Heart left ventricle (tissue), 16 donors: ENCODE results near the gene DDX56. TPM values are rescaled to one million over a fixed set of nuclear protein-coding genes. Genes with fewer than 3 reads are reported as not detected.

Source experiments
- ATAC-seq, 4 donors: fragments of 200-7000 bp; cut with Tn5 transposase; one replicate each; pipeline ENCODE4 v1.9.1; 2020 to 2022; ENCODE audit warnings: moderate library complexity in 4 of 4, mild to moderate bottlenecking in 3 of 4, moderate number of reproducible peaks in 1 of 4
- DNase-seq, 5 donors: peaks; one replicate each; pipeline ENCODE4 v3.0.0-alpha.2; 2020
- H3K27ac ChIP-seq, 12 donors: fragments of 200-600 bp; sonication (generic) in 4 of 12; one replicate each; pipeline versions ENCODE4 v1.5.0 to v1.8.0; 2016 to 2022; ENCODE audit warnings: mild to moderate bottlenecking in 2 of 12
- H3K27me3 ChIP-seq, 9 donors: fragments of 200-600 bp; sonication (generic) in 2 of 9; one replicate each; pipeline versions ENCODE4 v1.5.1 to v1.8.0; 2016 to 2022; ENCODE audit warnings: mild to moderate bottlenecking in 3 of 9
- H3K36me3 ChIP-seq, 9 donors: fragments of 200-600 bp; sonication (generic) in 2 of 9; one replicate each; pipeline versions ENCODE4 v1.5.0 to v1.8.0; 2018 to 2022; ENCODE audit warnings: mild to moderate bottlenecking in 2 of 9
- H3K4me1 ChIP-seq, 12 donors: fragments of 200-600 bp; sonication (generic) in 4 of 12; one replicate each; pipeline versions ENCODE4 v1.5.0 to v1.8.0; 2016 to 2022; ENCODE audit warnings: mild to moderate bottlenecking in 3 of 12
- H3K4me3 ChIP-seq, 12 donors: fragments of 200-600 bp; sonication (generic) in 4 of 12; one replicate each; pipeline versions ENCODE4 v1.5.0 to v1.8.0; 2017 to 2022; ENCODE audit warnings: mild to moderate bottlenecking in 9 of 12, moderate library complexity in 4 of 12
- H3K9me3 ChIP-seq, 12 donors: fragments of 200-600 bp; sonication (generic) in 4 of 12; one replicate each; pipeline versions ENCODE4 v1.5.0 to v1.8.0; 2016 to 2022; ENCODE audit warnings: mild to moderate bottlenecking in 1 of 12
- POLR2A ChIP-seq, 2 donors: fragments of 450-650 bp; IDR thresholded peaks; one replicate each; pipeline ENCODE4 v1.6.1; 2017; ENCODE audit warnings: antibody characterized with exemption in 2 of 2, mild to moderate bottlenecking in 2 of 2, moderate library complexity in 2 of 2
- WGBS, 4 donors: extraction: QIAGEN DNeasy Blood & Tissue Kit in 2 of 4; methylation state at CpG; one replicate each; pipeline versions ENCODE4 v1.1.5 to v1.1.7; 2013 to 2018; 5-methylcytosine and 5-hydroxymethylcytosine counted together
- intact Hi-C, 10 donors: fragments of 100-400 bp; cut with DNase I; formaldehyde crosslinking; loops; one replicate each; pipeline versions ENCODE4 v1.11.1 to v1.14.2; 2022
- polyA plus RNA-seq, 2 donors: library from polyadenylated mRNA; stranded (reverse); fragments of 200-250 nt; gene quantifications; one replicate each; pipeline ENCODE4 v1.2.3, GENCODE V29; 2013
- total RNA-seq, 9 donors: library from RNA; depleted of rRNA in 2 of 9; stranded (reverse); fragments of >200 nt in 2 of 9; fragmentation: NEBNext Ultra II Directional in 3 of 9; extraction: Animal tissue kit (Norgen Biotek cat#: 25700) in 3 of 9; gene quantifications; one replicate each; pipeline versions ENCODE4 v1.1.0 to v1.2.4, GENCODE V29; 2016 to 2023
- TF ChIP-seq, protein P1 (sequence below), 12 donors: fragments of 200-600 bp; sonication (generic) in 4 of 12; IDR thresholded peaks; one replicate each; pipeline versions ENCODE4 v1.5.0 to v1.8.0; 2018 to 2022; ENCODE audit warnings: antibody characterized with exemption in 12 of 12, mild to moderate bottlenecking in 5 of 12
- donor health status: ischemic (EF 13 %, LVEDD 7.1; RV severe dilation, severe dysfunction).
- donor health status: healthy with polysubstance abuse.
- donor health status: DM: no; HTN: yes; CAD: no.
- donor health status: DM: no; HTN: no; CAD: no.
- donor health status: ischemic (EF 25% LVEDD 6.9; RV normal size, moderate dysfunction).
- donor health status: ischemic (EF 25% LVEDD 5.7; RV mildly dilated, moderate dysfunction).
- donor health status: healthy.
- donor health status: DM: yes; HTN: yes; CAD: no.
- donor health status: ischemic (EF 35%, LVEDD 5.7; RV mildly dilated, moderate dysfunction).
- donor health status: nonischemic (EF 11% LVEDD 7.7; RV severe dilation, severe dysfunction).
- donor health status: DM: yes; HTN: yes; CAD: no.
- donor health status: PGD.
- donor health status: ischemic (EF 29% LVEDD 5.4; RV normal size, mild dysfunction).
- donor health status: nonischemic (EF 23%, LVEDD 6.1; RV moderate dilation, normal function).

Gene DDX56
- total and polyA plus RNA-seq, 11 donors, result 19.4 to 43.4 (median 28.7) TPM

GRCh38 chr7:44576228-44576627 lies 2.5 kb upstream of the DDX56 start:
- intact Hi-C loops, result loop anchor here in 1 of 10 donors (10.0 kb wide), 1 partner anchor 539 kb away; the partner anchor contains the start of gene TBRG4
- 63 to 82% (median 70%) methylated on average over 2 of the region's 2 CpGs for WGBS, 4 donors

DNA sequence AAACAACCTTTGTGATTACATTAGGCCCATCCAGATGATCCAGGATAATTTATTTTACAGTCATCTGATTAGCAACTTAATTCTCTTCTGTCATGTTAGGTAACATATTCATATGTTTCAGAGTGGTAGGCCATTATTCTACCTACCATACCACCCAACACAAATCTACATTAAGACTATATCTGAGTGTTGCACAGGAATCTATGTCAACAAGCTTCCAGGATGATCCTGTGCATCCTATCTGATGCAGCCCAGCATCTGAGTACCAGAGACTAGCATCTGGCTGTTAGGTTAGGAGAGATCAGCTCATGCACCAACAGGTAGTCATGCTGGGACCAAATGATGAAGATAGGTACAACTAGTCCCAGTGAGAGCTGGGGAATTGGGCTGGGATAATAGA lies 1.3 kb upstream of the DDX56 start:
- TF ChIP-seq POLR2A (IDR thresholded peaks at IDR 0.05), result no peak
- TF ChIP-seq, protein P1, sequence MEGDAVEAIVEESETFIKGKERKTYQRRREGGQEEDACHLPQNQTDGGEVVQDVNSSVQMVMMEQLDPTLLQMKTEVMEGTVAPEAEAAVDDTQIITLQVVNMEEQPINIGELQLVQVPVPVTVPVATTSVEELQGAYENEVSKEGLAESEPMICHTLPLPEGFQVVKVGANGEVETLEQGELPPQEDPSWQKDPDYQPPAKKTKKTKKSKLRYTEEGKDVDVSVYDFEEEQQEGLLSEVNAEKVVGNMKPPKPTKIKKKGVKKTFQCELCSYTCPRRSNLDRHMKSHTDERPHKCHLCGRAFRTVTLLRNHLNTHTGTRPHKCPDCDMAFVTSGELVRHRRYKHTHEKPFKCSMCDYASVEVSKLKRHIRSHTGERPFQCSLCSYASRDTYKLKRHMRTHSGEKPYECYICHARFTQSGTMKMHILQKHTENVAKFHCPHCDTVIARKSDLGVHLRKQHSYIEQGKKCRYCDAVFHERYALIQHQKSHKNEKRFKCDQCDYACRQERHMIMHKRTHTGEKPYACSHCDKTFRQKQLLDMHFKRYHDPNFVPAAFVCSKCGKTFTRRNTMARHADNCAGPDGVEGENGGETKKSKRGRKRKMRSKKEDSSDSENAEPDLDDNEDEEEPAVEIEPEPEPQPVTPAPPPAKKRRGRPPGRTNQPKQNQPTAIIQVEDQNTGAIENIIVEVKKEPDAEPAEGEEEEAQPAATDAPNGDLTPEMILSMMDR (IDR thresholded peaks at IDR 0.05), result no peak
- ATAC-seq (no peak), DNase-seq (no peak)
- H3K4me1 ChIP-seq, result peaks cover 4 to 33% (median 21%) of the 10 kb centered on the region in 12 donors
- peaks cover 0 to 71% (median 68%) of the 10 kb centered on the region in 9 donors for H3K36me3 ChIP-seq
- H3K27me3 ChIP-seq, result no peaks in the 10 kb centered on the region
- H3K4me3 ChIP-seq, result peak overlapping the region in 1 of 12 donors; percentile 87
- intact Hi-C loops, result loop anchor here in 1 of 10 donors (10.0 kb wide), 1 partner anchor 540 kb away; the partner anchor contains the start of gene TBRG4
- H3K27ac ChIP-seq, result no peak overlapping the region
- no peaks in the 10 kb centered on the region for H3K9me3 ChIP-seq

More at GRCh38 chr7:44576228-44576627, 2.5 kb upstream of the DDX56 start:
- TF ChIP-seq, protein P1 (IDR thresholded peaks at IDR 0.05), result no peak
- no peak for TF ChIP-seq POLR2A (IDR thresholded peaks at IDR 0.05)
- Histone ChIP-seq H3K27me3 (no peaks in the 10 kb centered on the region), H3K4me3 (no peak overlapping the region), H3K9me3 (no peaks in the 10 kb centered on the region), H3K36me3 (peaks cover 0 to 70% (median 62%) of the 10 kb centered on the region in 9 donors), H3K27ac (no peak overlapping the region), H3K4me1 (peaks cover 8 to 44% (median 32%) of the 10 kb centered on the region in 12 donors)
- no peak for DNase-seq
- ATAC-seq, result no peak

- Histone ChIP-seq H3K27me3 (no peaks in the 10 kb centered on the region), H3K4me1 (peaks cover 4 to 30% (median 20%) of the 10 kb centered on the region in 12 donors), H3K9me3 (no peaks in the 10 kb centered on the region), H3K4me3 (peak overlapping the region; percentile 65 to 97 (median 86)), H3K27ac (peak overlapping the region; percentile 53 to 95 (median 88)), H3K36me3 (peaks cover under 1 to 71% (median 68%) of the 10 kb centered on the region in 9 donors)
- WGBS, 4 donors, result 31 to 38% (median 33%) methylated on average over 18 of the region's 18 CpGs
- intact Hi-C loops, result loop anchor here in 2 of 10 donors (5.0 to 10.0 kb wide), 2 partner anchors 82 to 540 kb away; partner anchors contain the start of genes NUDCD3 (in 1 of the 2) and TBRG4 (in 1 of the 2)
- ATAC-seq, result no peak
- DNase-seq, result no peak
- TF ChIP-seq, protein P1 (IDR thresholded peaks at IDR 0.05), result no peak
- no peak for TF ChIP-seq POLR2A (IDR thresholded peaks at IDR 0.05)
Observed at GRCh38 chr7:44574287-44574872, 672 bp upstream of the DDX56 start.

DNA sequence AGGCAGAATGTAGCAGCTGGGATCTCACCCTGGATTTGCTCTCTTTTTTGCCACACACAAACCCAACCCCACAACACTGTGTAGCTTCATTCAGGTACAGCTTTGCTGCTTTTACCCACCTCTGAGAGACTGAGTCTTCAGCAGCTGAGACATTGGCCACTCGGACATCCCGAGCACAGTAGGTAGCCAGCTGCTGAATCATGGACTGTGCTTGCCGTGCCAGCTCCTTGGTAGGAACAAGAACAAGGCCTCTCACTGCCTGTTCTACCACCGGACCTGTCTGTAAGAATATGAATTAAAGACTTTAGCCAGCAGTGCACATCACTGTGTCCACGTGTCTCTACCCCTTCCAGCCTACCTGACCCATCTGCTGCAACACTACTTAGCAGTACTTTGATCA lies 937 bp downstream of the DDX56 start:
- peak overlapping the region; percentile 65 to 97 (median 86) for H3K4me3 ChIP-seq
- no peaks in the 10 kb centered on the region for H3K27me3 ChIP-seq
- intact Hi-C loops, result loop anchor here in 2 of 10 donors (5.0 to 10.0 kb wide), 2 partner anchors 80 to 542 kb away; partner anchors contain the start of genes NUDCD3 (in 1 of the 2) and TBRG4 (in 1 of the 2)
- ATAC-seq (no peak), DNase-seq (no peak)
- H3K36me3 ChIP-seq, result peaks cover 4 to 71% (median 68%) of the 10 kb centered on the region in 9 donors
- peak overlapping the region in 1 of 12 donors; percentile 91 for H3K27ac ChIP-seq
- H3K9me3 ChIP-seq, result no peaks in the 10 kb centered on the region
- peaks cover 4 to 30% (median 20%) of the 10 kb centered on the region in 12 donors for H3K4me1 ChIP-seq
- WGBS, 4 donors, result 72 to 77% (median 76%) methylated on average over 5 of the region's 5 CpGs
- no peak for TF ChIP-seq POLR2A (IDR thresholded peaks at IDR 0.05)
